Amniotic stem cell (primary cell): ENCODE data around the gene EFR3B.

Experiments used
- DNase-seq: peaks from one replicate; lab custom pipeline; 2025; lab: John Stamatoyannopoulos, UW

Gene EFR3B

DNA sequence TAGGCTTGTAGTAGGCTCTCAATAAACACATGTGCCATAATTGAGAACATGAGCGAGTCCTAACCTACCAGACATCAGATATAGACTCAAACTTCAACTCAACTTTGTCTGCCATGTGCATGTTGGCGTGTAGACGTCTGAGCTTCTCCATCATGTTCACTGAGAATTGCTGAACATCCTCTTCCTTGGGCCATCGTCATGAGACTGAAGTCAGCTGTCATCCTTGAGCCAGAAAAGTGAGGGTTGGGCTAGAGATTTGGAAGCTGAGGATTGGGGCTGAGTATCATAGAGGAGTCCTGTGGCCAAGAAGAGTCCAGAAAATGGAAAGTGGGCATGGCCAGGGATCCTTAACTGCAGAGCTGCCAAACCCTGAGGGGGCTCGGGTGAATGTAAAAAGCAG, 7.8 kb upstream of the EFR3B start:
- no peak for DNase-seq

GRCh38 chr2:25035537-25036220, 6.2 kb upstream of the EFR3B start:
- no peak for DNase-seq

DNA sequence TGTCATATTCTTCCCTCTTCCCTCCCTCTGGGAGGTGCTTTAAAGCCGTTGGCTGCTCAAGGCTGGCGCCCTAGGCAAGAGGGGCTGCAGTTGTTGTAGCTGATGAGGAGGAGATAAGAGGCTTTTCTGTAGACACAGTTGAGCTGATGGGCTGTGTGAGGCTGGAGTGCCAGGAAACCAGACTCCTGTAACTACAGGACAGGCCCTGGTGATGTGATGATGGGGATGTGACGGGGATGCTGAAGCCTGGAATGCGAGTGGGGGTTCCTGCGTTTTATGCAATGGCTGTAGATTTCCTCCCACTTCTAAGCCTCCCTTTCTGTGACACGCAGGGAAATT, 5.7 kb upstream of the EFR3B start:
- DNase-seq, result no peak

- DNase-seq, result no peak
These were observed 2.8 kb upstream of the EFR3B start for GRCh38 chr2:25039126-25039525.

DNA sequence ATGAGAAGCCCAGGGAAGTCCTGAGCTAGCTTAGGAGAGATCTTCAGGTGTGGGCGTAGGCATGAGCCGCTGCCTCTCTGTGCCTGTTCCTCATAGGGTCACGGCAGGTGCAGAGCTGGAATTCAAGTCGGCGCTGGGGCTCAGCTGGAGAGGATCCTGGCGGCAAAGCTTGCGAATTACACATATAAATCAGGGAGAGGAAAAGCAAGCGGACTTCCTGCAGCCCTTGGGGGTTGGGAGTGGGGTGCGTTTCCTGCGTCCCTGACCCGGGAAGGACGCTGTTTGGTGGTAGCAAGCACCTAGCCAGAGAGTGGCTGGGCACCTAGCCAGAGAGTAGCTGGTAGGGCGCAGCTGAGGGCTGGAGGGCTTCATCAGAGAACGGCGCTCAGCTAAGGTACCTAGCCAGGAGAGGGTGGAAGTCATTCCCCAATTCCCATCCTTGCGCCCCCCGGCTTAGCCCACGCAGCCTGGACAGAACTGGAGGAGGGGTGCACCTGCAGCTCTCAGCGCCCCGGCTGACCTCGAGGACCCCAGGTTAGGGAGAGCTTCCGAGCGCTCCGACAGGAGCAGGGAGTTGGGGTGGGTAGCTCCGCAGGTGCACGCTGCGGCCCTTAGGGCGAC, 459 bp upstream of the EFR3B start:
- no peak for DNase-seq

DNA sequence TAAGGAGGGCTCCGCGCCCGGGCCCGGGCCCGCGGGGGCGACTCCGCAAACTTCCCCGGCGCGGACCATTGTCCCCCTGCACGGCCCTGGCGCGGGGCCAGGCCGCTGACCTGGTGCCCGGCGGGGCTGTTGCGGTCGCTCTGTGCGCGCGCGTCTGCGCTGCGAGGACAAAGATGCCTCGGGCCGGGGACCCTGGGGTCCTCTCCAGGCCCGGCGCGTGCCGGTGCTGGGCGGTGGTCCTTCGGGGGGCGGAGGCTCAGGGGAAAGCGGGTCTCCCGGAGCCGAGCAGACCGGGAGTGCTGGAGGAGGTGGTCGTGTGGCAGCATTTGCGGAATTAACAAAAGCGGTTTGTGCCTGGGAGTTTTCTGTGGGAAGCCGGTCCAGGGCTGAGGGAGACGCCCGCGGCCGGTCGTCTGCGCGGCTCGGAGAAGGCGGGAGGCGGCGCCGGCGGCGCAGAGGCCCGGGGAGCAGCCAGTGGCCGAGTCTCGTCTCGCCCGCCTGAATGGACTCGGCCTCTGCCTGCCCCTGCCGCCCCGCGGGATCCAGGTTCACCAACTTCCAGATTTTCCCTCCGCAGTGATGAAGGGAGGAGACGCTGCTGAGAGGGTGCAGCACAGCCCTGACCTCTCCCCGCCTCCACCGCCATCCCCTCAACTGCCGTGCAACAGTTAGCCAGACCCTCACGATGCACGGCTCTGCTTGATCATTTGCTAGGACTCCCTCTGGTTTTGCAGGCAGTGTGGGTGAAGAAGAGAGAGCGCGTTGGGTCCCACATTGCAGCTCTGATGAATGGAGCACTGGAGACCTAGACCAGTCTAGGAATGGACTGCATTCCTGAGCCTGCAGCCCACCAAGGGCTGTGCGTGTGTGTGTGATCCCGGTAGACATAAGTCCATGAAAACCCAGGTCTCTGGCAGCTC, 705 bp downstream of the EFR3B start:
- no peak for DNase-seq

DNA sequence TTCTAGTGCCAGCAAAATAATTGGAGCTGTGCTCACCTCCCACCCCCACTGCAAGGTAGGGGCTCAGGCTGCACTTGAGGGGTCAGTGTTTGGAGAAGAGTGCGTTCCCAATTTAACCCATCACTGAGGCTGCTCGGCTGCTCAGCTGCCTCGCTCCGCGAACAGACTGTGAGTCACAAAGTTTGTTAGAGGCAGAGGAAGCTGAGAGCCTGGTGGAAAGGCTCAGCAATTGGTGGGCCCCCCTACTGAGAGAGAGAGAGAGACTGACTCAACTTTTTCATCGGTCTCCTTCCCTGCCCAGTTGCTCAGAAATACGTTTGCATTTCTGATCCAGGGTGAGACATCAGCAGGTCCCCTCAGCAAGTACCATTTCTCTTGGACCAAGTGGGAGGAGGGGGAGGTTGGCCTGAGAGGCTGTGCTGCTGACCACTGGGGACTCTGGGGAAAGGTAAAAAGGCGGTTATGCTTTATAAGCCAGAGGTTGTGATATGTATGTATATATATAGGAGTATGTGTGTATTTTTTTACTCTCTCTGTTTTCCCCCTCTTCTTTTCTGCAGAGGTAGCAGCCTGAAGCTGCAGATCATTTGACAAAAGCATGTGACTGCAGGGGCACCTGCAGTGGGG, 1.5 kb downstream of the EFR3B start:
- peak; percentile 48 for DNase-seq

- no peak for DNase-seq
These were observed 2.1 kb downstream of the EFR3B start for GRCh38 chr2:25044011-25044410.

GRCh38 chr2:25044990-25045389, 3.1 kb downstream of the EFR3B start:
- no peak for DNase-seq

DNA sequence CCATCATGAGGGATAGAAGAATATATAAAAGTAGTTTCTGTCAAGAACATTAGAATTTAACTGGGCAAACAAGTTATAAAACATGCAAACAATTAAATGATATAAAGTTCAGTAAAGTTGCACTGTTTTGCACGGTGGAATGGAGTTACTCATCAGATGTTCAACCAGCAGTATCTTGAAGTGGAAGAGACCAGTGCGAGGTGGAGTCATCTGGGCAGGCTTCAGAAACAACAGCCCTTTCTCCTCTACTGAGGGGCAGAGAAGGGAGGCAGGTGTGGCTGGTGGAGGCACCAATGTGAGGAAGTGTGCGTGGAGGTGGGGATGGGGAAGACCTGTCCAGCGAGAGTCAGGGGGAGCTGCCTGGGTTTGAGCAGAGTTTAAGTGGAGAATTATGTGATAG, 7.5 kb downstream of the EFR3B start:
- no peak for DNase-seq

GRCh38 chr2:25050128-25050527, 8.3 kb downstream of the EFR3B start:
- no peak for DNase-seq

- DNase-seq, result no peak
These were observed 11.2 kb downstream of the EFR3B start for GRCh38 chr2:25053041-25053440.

- DNase-seq, result no peak
These were observed 12.8 kb downstream of the EFR3B start for GRCh38 chr2:25054720-25055119.

DNA sequence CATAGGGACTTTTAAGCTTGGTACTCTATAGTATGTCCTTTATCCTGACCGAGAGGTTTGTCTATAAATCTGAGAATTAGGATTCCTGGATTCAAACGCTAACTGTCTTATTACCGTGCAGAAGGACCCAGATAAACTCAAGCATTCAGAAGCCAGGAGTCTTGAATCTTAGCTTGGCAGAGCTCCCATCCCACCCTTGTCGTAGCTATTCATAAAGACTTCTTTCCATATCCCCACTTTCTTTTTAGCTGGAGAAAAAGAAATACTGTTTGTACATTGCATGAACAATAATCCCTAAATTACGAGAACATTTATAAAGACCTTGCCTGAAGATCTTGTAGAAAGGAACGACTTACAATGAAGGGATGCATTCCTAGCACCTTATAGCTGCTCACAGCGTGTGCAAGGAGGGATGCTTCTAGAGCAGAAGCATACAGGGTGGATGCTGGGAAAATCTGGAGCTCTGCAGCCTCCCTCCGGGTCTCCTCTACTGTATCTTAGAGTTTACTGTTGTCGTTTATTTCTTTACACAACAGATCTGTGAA, 13.6 kb downstream of the EFR3B start:
- no peak for DNase-seq

- no peak for DNase-seq
These were observed 14.4 kb downstream of the EFR3B start for GRCh38 chr2:25056098-25056821.

DNA sequence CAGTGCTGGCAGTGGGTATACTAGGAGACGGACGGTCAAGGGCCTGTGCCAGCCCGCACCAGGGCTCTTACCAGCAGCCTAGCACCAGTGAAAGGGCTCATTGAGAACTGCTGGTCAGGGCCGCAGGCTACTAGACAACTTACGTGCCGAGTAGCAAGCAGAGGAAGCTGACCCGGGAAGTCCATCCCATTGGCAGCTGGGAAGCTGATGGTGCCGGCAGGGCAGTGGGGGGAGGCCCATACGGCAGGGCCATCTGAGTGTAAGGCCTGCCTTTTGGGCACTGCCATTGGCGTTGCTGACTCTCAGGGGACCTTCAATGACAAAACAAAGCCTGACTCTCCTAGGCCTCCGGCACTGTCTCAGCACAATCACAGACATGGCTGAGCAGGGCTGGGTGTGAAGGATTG, 20.6 kb downstream of the EFR3B start:
- DNase-seq, result no peak

- DNase-seq, result no peak
These were observed 22.2 kb downstream of the EFR3B start for GRCh38 chr2:25063876-25064660.

DNA sequence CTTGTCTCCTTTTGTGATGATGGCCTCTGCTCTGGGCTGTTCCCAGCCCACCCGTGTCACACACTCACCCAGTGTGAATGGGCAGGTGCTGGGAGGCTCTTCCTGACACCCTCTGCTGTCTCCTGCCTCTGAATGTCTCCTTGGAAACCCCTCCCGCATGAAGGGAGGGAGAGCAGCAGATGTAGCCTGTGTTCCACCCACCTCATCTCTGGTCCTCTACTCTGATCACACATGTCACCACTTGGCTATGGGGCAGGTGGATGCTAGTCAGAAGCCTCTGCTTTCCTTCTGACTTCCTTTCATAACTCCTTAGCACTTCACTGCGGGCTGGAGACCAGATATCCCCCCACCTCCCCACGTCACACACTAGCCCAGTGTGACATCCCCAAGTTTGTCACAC, 23.9 kb downstream of the EFR3B start:
- DNase-seq, result no peak

DNA sequence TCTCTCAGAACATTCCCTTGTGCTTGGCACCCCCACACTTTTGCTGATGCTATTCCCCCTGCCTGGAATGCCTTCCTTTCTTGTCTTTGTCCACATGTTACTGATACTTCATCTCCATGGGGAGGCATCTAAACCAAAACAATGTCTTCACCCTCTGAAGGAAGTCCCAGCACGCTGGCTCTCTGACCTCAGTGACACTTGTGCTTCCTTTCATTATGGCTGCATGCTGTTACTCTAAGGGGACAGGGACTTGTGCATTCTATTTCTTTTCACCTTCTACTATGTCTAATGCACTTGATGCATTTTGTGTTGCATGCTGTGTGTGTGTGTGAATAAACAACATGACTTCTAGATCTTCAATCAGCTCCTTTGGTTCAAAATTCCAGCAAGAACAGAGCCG, 24.6 kb downstream of the EFR3B start:
- no peak for DNase-seq

- DNase-seq, result no peak
These were observed 26.3 kb downstream of the EFR3B start for GRCh38 chr2:25068217-25068616.

DNA sequence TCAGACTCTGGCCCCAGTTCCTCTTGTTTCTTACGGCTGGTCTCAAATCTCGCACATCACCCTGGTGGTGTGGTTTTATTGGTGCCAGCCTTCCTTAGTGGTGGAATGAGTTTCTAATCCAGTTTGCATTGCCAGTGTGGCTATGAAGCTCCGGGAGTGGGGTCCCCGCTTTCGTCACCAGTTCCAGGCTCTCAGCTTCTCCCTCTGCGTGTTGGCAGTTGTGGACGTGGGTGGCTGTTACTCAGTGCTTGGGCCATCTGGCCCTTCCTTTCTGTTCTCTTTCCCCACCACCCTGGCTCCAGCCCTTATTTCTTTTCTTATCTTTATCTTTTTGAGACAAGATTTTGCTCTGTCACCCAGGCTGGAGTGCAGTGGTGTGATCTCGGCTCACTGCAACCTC, 30.1 kb downstream of the EFR3B start:
- no peak for DNase-seq
